HG03025 (cell line): ENCODE measurements around the gene ASPG.

ENCODE experiments used
- ATAC-seq: cut with Tn5 transposase; IDR thresholded peaks from one replicate; pipeline ENCODE4 v1.9.1; 2021; ENCODE audit warnings: mild to moderate bottlenecking, moderate library complexity; ENCODE audit not compliant: unreplicated experiment, low FRiP score

Gene ASPG

DNA sequence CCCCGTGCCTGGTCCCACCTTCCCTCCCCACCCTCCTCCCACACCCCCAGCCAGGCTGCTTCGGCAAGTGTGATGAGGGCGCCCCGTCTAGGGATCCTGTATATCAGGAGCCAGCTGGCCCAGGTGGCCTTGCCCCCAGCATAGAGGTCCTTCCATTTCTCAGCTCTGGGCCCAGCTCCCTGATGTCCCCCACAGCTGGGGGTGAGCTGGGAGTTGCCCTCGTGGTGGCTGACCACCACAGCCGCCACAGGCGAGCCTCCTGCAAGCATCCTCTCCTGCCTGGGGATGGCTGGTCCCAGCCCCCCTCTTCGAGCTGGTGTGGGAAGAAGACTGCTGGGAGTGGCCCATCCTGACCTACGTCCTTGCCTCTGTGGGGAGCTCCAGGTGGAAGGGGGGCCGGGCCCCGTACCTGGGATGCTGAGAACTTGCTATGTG, 7.4 kb downstream of the ASPG start:
- no peak for ATAC-seq

DNA sequence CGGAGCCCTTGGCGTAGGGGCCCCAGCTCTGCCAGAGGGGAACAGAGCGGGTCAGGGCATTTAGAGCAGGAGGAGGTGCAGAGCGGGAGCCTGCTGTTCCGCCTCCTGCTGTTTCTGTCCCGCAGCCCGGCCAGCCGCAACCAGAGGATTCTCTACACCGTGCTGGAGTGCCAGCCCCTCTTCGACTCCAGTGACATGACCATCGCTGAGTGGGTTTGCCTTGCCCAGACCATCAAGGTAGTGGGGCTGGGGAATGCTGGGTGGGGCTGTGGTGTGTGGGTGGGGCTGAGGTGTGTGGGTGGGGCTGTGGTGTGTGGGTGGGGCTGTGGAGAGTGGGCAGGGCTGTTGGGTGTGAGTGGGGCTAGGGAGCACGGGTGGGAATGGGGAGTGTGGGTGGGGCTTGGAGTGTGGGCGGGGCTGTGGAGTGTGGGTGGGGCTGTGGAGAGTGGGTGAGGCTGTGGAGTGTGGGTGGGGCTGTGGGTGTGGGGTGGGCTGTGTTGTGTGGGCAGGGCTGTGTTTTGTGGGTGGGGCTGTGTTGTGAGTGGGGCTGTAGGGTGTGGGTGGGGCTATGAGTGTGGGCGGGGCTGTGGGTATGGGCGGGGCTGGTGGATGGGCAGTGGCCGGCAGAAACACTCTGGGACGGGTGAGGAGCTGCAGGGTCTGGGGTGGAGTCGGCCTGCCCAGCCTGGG, 8.0 kb downstream of the ASPG start:
- ATAC-seq: no peak

DNA sequence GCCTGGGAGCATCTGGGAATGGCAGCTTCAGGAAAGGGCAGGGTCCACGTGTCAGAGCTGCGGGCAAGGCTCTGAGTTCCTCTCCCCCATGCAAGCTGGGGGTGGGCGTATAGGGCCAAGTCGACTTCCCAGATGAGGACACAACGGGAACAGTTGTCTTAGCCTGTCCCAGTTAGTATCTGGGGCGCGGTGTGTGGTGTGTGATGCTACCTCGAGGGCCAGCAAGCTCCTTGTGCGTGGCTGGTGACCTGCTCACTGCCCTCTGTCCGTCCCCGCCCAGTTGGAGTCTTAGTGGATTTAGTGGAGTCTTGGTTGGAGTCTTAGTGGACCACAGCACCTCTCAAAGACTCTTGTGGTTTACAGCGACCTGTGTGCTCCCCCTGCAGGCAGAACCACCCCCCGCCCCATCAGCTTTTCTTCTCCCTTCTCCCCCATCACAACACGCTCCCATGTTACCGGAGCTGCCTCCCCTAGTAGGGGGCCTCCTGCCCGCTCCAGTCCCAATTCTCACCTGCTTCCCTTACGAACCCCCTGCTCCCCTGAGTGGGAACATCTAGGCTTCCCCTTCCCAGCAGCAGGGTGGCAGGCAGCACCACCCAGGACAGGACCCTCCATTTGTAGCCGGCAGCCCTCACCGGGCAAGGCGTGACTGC, 8.7 kb downstream of the ASPG start:
- ATAC-seq: no peak

DNA sequence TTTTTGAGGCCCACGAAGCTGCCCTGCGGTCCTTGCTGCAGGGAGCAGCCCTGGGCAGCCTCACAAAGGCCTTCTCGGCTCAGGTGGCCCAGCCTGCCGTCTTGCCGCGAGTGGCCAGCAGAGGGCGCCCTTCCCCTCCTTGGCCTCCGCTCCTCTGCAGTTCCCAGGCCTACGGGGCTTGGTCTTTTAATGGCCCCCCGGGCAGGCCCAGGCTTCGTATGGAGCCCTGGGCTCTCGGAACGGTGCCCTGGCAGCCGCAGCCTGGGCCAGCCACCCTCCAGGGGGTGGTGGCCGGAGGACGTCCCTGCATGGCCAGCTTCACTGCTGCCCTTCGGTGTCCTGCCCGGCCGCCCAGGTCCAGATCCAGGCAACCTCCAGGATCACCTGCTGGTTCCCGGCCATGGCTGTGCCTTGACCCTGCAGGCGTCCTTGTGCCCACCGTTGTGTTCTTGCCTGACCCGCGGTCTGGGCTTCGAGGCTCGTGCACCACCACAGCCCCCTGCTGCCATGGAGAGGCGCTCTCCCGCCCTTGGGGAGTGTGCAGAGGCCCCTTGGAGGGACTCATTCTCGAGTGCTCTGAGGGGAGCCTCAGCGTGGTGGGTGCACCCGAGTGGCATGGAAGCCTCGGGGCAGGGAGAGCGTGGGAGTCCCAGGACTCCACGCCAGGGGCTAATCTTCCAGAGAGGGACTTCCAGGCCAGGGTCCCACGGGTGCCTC, 9.4 kb downstream of the ASPG start:
- ATAC-seq: no peak

GRCh38 chr14:104095426-104096310, 10.2 kb downstream of the ASPG start:
- ATAC-seq: no peak

DNA sequence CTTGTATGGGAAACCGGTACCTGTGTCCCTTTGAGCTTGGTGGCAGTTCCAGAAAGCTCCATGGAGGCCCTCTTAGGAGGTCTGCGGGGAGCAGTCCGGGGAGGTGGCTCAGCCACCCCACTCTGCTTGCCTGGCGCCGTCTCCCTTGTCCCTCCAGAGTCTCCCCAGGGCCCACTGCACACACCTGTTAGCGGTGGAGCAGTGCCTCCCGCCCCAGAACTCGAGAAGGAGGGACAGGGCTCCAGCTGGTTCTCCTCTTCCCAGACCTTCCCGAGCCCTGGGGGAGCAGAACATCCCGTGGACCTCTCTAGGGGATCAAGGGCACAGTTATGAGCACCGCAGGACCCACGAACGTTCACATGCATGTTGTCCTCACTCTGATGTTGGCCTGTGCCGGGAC, 10.8 kb downstream of the ASPG start:
- ATAC-seq: no peak

- ATAC-seq: no peak
Measured at GRCh38 chr14:104096751-104097700, 11.5 kb downstream of the ASPG start.

DNA sequence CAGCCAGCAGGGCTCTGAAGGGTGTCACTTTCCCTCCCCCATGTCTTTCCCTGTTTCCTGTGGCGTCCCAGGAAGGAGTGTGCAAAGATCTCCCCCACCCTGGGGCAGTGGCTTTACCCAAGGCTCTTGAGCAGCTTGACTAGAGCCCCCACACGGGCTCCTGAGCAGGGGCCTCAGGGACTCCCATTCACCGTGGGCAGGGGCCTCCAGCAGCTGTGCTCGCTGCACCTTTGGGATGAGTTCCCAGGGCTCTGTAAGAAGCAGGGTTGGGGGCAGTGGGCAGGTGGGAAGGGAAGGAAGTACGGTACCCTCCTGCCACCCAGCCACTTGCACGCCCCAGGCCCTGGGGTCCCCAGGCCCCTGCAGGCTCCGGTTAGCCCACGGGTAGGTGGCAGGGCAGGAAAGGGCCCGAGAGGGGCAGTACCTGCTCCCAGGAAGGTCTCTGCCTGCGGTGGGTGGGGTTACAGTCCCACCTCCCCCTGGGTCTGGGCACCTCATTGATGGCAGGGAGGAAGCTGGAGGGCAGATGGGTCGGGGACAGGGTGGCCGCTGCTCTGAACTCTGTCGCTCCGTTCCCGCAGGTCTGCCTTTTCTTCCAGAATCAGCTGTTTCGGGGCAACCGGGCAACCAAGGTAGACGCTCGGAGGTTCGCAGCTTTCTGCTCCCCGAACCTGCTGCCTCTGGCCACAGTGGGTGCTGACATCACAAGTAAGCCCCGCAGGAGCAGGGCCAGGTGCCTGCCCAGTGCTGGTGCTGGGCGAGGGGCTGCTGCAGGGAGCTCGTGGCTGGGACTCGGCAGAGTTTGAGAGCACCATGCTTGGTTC, 13.0 kb downstream of the ASPG start:
- ATAC-seq: no peak

DNA sequence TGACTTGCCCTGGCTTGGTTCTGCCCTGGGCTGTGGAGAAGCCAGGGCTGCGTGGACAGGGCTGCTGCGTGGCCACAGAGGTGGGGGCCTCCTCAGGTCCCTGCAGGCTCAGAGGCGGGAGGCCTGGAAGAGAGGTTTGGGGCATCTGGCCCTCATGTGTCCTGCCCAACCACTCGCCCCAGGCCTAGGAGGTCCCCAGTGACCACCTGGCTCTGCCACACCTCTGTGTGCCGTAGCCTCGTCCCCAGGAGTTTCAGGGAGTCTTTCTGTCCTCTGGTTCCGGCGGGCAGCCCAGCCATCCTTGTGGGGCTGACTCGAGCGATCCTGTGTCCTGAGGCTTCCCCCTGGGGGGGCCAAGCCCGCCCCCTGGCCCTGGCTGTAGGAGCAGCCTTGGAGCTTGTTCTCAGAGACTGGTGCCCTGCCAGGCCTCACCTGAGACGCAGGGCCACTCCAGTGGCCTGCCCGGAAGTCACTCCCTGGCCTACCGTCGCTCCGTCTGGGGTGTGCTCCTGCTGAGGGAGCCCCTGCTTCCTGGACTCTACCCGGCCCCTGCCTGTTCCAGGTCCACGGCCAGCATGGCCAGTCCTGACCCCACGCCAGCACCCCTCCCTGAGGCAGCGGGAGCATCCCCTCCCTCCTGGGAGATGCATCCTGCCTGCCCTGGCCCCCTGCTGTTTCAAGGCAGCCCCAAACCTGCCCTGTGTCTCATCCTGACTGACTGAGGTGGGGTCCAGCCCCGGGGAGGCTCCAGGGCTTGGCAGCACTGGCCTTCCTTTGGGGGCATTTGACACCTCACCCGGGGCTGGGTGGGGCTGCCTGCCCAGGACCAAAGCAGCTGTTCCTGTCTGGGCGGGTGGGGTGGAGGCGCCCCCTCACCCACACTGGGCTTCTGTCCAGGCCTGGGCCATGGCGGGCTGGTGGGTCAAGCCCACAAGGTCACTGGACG, 13.9 kb downstream of the ASPG start:
- ATAC-seq: no peak

- no peak for ATAC-seq
Measured at GRCh38 chr14:104100171-104101085, 14.9 kb downstream of the ASPG start.

- ATAC-seq: no peak
Measured at GRCh38 chr14:104101086-104101621, 15.7 kb downstream of the ASPG start.

GRCh38 chr14:104101651-104102281, 16.3 kb downstream of the ASPG start:
- no peak for ATAC-seq

- no peak for ATAC-seq
Measured at GRCh38 chr14:104102282-104102914, 16.9 kb downstream of the ASPG start.

DNA sequence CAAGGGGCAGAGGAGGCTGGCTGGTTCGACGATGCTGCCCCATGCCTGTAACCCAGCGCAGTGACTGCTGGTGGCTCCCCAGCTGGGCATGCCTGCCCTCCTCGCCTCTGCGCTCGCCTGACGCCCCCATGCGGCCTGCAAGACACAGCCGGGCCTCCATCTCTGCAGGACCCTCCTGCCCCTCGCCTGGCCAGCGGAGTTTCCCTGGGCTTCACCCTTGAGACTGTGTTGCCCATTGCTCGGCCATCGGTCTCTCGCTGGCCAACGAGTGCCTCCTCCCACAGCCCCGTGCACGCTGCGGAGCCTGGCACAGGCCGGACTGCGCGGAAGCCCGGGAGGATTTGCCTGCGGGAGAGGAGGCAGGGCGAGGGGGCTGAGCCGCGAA, 17.6 kb downstream of the ASPG start:
- ATAC-seq: no peak

- no peak for ATAC-seq
Measured at GRCh38 chr14:104103446-104104075, 18.1 kb downstream of the ASPG start.
